ENCODE measurements around the gene RNASE9.

Gene RNASE9

DNA sequence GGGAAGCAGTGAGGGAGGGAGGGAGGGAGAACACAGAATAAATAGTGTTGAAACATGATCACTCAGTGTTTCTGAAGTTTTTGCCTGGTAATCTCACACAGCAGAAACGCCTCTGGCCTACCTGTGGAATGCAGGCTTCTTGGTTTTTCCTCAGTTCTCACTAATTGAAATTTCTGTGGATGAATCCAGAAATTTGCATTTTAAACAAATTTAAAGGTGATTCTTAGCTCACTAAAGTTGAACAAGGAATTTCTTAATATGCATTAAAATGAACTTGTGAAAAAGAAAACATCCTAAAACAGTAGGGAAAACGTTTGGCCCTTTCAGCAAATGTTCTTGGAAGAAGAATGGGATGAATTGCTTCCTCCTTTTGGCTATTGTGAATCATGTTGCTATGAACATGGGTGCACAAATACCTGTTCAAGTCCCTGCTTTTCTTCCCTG, 1.4 kb downstream of the RNASE9 start:
- H3K4me3 ChIP-seq = no peak overlapping the region
- DNase-seq (ENCODE audit: low spot score) = no peak
- H3K27ac ChIP-seq = no peak overlapping the region
- TF ChIP-seq, protein P1, sequence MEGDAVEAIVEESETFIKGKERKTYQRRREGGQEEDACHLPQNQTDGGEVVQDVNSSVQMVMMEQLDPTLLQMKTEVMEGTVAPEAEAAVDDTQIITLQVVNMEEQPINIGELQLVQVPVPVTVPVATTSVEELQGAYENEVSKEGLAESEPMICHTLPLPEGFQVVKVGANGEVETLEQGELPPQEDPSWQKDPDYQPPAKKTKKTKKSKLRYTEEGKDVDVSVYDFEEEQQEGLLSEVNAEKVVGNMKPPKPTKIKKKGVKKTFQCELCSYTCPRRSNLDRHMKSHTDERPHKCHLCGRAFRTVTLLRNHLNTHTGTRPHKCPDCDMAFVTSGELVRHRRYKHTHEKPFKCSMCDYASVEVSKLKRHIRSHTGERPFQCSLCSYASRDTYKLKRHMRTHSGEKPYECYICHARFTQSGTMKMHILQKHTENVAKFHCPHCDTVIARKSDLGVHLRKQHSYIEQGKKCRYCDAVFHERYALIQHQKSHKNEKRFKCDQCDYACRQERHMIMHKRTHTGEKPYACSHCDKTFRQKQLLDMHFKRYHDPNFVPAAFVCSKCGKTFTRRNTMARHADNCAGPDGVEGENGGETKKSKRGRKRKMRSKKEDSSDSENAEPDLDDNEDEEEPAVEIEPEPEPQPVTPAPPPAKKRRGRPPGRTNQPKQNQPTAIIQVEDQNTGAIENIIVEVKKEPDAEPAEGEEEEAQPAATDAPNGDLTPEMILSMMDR (IDR thresholded peaks at IDR 0.05) = no peak

DNA sequence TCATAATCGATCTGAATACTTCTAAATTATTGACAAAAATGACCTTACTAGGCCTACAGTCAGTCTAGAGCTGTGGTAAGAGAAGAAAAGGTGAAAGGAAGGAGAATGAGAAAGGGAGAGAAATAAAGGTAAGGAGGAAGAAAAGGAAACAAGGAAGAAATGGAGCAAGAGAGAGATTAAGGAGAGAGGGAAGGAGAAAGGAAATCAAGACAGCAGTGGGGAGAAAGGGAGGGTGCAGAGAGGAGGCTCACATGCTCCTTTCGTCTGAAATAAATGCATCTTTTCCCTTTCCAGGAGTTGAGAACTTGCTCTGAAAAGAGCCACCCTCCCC, 3.7 kb downstream of the RNASE9 start:
- no peak for DNase-seq (ENCODE audit: low spot score)
- no peak overlapping the region for H3K4me3 ChIP-seq
- no peak overlapping the region for H3K27ac ChIP-seq
- TF ChIP-seq, protein P1 (IDR thresholded peaks at IDR 0.05) = no peak

DNA sequence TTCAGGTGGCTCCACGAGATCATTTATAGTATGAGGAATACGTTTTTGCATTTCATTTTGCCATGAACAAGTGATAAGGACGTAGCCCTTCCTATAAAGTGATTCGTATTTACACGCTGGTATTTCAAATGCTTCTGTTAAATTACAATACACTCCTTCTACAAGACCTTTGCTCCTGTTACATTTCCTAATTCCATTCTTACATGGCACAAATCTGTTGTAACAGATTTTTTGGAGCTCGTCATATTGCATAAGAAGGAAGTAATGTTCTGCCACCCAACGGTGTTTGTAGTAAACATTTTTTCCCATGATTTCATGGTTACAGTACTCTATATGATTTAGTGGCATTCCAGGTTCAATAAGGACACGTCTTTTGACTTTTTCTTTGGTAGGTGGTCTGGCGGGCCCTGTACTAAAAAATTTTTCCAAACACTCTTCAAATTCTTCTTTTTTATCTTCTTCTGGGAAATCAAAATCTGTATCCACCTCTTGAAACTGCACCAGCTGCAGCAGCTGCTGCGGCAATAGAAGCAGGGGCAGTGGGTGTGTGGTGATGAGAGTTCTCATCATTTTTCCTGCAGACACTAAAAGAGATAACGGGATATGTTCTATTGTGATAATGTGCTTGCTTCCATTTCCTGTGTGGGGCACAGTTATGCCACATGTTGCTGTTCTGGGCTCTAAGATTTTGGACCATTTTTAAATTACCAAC, 4.2 kb downstream of the RNASE9 start:
- TF ChIP-seq, protein P1 (IDR thresholded peaks at IDR 0.05) = no peak

DNA sequence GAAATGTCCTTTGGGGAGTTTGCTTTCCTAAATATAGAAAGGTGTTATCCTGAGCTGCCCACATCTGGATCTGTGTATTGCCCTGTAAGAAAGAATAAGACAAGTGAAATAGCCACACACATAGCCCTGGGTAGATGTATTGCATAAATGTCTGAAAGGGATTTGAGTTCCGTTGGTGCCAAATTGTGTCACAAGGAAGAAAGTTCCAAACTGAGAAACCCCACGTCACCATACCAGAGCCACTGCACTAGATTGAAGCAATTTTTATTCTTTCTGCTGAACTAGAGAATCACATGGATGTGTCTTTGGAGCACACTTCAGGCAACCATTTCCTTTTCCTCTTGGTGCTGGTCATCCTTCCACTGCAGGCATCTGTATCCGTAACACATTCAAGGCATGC, 5.0 kb downstream of the RNASE9 start:
- TF ChIP-seq, protein P1 (IDR thresholded peaks at IDR 0.05) = no peak
- DNase-seq (ENCODE audit: low spot score) = no peak
- no peak overlapping the region for H3K27ac ChIP-seq
- no peak overlapping the region for H3K4me3 ChIP-seq

More for the DNA sequence above, 4.2 kb downstream of the RNASE9 start:
- no peak for DNase-seq (ENCODE audit: low spot score)
- H3K27ac ChIP-seq = no peak overlapping the region
- no peak overlapping the region for H3K4me3 ChIP-seq

DNA sequence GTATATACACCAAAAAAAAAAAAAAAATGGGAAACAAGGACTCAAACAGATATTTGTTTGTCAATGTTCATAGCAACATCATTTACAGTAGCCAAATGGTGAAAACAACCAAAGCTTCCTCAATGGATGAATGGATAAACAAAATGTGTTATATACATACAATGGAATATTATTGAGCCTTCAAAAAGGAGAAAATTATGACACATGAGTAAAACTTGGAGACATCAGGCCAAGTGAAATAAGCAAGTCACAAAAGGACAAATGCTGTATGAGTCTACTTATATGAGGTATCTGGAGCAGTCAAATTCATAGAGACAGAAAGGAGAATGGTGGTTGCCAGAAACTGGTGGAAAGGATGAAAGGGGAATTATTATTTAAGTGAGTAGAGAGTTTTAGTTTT, 7.8 kb downstream of the RNASE9 start:
- H3K27ac ChIP-seq = no peak overlapping the region

DNA sequence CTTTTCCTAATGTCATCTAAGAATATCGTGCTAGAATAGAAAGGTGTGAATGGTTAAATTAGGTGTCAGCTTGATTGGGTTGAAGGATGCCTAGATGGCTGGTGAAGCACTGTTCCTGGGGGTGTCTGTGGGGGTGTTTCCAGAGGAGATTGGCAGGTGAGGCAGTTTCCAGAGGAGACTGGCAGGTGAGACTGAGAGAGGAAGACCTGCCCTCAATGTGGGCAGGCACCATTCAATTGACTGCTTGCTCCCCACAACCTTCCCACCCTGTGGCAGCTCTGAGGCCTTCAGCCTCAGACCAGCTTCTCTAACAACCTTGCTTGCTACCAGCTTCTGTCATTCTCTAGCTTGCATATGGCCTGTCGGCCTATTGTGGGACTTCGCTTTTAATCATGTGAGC, 9.2 kb downstream of the RNASE9 start:
- TF ChIP-seq, protein P1 (IDR thresholded peaks at IDR 0.05) = no peak
- H3K27ac ChIP-seq = no peak overlapping the region
- H3K4me3 ChIP-seq = no peak overlapping the region
- no peak for DNase-seq (ENCODE audit: low spot score)

More for the DNA sequence above, 7.8 kb downstream of the RNASE9 start:
- no peak overlapping the region for H3K4me3 ChIP-seq
- DNase-seq (ENCODE audit: low spot score) = no peak
- TF ChIP-seq, protein P1 (IDR thresholded peaks at IDR 0.05) = no peak

DNA sequence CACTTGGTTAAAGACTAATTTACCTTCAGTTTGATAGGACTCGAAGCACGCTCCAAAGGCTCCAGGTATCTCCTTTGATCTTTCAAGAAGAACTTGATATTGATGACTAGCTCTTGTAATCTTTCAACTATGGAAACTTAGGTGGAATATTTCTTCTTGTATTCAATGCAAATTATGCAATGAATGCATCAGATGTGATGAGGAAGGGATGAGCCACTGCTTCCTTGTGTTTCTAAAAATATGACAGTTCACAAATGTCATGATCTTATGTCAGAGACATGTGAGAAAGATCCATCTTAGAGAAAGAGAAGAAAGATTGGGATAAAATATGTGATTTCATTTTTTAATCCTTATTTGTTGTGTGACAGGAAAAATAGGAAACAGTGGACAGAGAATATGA, 9.9 kb downstream of the RNASE9 start:
- no peak for DNase-seq (ENCODE audit: low spot score)
- TF ChIP-seq, protein P1 (IDR thresholded peaks at IDR 0.05) = no peak
- H3K4me3 ChIP-seq = no peak overlapping the region
- no peak overlapping the region for H3K27ac ChIP-seq

Measured in coronary artery (tissue), 2 donors.